ENCODE data around the gene ADGRL3.

GRCh38 chr4:61555789-61556188 is 355.7 kb downstream of the ADGRL3 start:
- no peak for TF ChIP-seq CTCF (IDR thresholded peaks at IDR 0.05)
- TF ChIP-seq POLR2A (IDR thresholded peaks at IDR 0.05), result no peak
- TF ChIP-seq EP300 (IDR thresholded peaks at IDR 0.05), result no peak
